ENCODE data around the gene SNX10. TPM values are rescaled to one million over a fixed set of nuclear protein-coding genes. Genes with fewer than 3 reads are reported as not detected.

Gene SNX10
- total RNA-seq, 1 donor from 2014 or later, result 59.3 TPM

DNA sequence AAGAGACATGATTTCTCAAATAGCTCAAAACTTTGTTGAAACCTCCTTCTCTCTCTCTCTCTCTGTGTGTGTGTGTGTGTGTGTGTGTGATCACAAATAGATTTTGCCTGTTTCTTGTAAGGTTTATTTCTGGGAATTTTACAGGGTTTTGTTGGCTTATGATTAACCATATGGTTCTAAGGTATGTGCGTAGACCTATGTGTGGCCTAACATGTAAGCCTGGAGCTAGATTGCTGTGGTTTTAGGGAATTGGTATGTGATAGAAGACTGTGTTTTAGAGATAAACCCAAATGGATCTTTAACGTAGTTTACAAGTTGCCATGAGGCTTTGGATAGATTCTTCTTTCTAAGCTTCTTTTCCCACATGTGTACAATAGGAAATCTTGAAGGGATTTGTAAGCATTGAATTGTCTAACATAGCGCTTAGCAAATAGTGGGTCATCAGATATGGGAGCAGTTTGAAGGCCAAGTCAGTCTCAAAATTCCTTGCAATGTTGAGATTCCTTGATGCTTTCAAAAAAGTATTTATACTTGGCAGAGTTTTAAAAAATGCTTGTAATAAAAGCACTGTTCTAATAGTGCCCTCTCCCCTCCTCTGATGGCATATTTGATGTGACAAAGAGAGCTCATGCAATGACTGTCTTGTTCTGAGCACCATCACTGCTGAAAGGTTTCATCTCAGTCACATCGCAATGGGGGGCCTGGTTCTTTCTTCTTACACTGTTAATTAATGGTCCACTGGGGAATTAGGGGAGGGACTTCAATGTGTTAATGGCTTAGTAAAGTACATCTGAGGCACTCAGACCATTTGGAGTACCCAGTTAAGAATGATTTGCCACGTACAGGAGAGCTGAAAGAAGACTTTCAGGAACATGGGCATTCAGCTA, 118.2 kb downstream of the SNX10 start:
- Mint-ChIP-seq H3K27ac (no peak overlapping the region), H3K9me3 (no peaks in the 10 kb centered on the region), H3K36me3 (ENCODE audit: low read depth) (no peaks in the 10 kb centered on the region), H3K27me3 (ENCODE audit: low read depth) (peaks cover 42% of the 10 kb centered on the region), H3K4me3 (ENCODE audit: low read depth) (no peak overlapping the region), H3K4me1 (ENCODE audit: low read depth) (no peaks in the 10 kb centered on the region)
- intact Hi-C loops (cut with micrococcal nuclease), result no loop called here
- DNase-seq (ENCODE audit: low spot score), result no peak

DNA sequence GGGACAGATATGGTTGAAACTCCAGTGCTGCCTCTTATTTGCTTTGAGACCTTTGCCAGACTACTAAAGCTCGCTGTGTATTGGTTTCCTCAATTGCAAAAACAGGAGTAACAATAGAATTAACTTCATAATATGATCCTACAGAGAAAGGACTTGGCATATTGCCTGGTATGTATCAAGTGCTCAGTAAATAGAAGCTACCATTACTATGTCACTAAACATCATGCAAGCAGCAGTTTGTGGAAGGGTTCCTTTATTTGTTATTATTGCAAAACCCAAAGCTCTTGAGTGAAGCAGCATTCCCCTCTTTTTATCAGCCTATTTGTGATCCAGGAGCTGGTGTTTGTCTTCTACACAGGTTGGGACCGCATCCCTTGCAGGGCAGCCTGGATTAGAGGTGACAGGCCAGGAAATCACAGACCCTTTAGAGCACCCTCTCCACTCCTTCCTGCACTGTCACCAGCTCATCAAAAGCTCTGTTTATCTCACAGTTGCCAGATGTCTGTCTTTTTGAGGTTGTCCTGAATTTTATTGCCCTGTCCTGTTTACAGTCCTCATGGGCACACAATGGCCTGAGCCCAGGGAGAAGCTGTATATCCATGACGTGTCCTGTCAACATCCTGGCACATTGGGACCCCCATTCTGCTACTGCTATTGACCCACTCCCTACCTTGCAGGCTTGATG, 121.5 kb downstream of the SNX10 start:
- Mint-ChIP-seq H3K27ac (no peak overlapping the region), H3K4me1 (ENCODE audit: low read depth) (no peaks in the 10 kb centered on the region), H3K36me3 (ENCODE audit: low read depth) (no peaks in the 10 kb centered on the region), H3K4me3 (ENCODE audit: low read depth) (no peak overlapping the region), H3K9me3 (no peaks in the 10 kb centered on the region), H3K27me3 (ENCODE audit: low read depth) (peaks cover 25% of the 10 kb centered on the region)
- intact Hi-C loops (cut with micrococcal nuclease), result no loop called here
- no peak for DNase-seq (ENCODE audit: low spot score)

DNA sequence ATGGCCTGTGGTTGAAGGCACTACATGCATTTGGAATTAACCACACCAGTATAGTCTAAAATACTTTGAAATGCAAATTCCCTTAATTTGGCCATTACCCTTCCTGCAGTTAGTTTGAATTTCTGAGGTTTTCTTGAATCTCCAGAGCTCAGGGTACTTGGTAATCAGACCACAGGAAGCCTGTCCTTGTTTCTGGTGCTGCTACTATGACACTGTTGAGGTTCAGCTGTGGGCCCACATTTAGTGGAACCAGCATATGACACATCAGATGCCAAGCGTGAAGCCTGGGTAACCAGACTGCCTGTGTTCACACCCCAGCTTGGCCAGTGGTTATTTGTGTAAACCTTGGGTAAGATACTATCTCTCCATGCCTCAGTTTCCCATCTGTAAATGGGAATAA, 124.3 kb downstream of the SNX10 start:
- Mint-ChIP-seq H3K36me3 (ENCODE audit: low read depth) (no peaks in the 10 kb centered on the region), H3K4me1 (ENCODE audit: low read depth) (no peaks in the 10 kb centered on the region), H3K9me3 (no peaks in the 10 kb centered on the region), H3K4me3 (ENCODE audit: low read depth) (no peak overlapping the region), H3K27me3 (ENCODE audit: low read depth) (peaks cover 17% of the 10 kb centered on the region), H3K27ac (no peak overlapping the region)
- DNase-seq (ENCODE audit: low spot score), result no peak
- intact Hi-C loops (cut with micrococcal nuclease), result no loop called here

DNA sequence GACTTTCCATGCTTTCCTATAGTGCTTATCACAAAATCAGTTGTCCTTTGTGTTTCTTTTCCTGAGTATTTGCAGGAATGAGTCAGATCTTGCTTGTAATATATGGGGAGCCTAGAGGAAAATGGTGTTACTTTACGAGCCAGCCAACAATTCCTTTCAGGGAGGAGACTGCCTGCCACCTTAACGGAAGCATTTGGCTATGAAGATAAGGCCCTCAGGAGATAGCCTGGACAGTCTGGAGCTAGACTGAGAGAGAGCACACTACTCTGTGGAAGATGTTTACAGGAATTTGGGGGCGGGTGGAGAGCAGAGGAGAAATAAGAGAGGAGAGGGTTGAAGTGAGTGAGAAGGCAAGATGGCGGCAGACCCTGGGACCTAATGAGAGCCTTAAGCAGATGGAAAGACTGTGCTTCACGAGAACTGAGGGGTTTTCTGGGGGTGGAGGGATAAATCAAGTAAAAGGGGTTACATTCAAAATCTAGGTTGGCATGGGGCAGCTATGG, 126.3 kb downstream of the SNX10 start:
- no peak overlapping the region for H3K27ac Mint-ChIP-seq
- DNase-seq (ENCODE audit: low spot score), result no peak
- H3K27me3 Mint-ChIP-seq (ENCODE audit: low read depth), result peaks cover 13% of the 10 kb centered on the region
- no peaks in the 10 kb centered on the region for H3K36me3 Mint-ChIP-seq (ENCODE audit: low read depth)
- H3K9me3 Mint-ChIP-seq, result no peaks in the 10 kb centered on the region
- H3K4me3 Mint-ChIP-seq (ENCODE audit: low read depth), result no peak overlapping the region
- intact Hi-C loops (cut with micrococcal nuclease), result no loop called here
- no peaks in the 10 kb centered on the region for H3K4me1 Mint-ChIP-seq (ENCODE audit: low read depth)

DNA sequence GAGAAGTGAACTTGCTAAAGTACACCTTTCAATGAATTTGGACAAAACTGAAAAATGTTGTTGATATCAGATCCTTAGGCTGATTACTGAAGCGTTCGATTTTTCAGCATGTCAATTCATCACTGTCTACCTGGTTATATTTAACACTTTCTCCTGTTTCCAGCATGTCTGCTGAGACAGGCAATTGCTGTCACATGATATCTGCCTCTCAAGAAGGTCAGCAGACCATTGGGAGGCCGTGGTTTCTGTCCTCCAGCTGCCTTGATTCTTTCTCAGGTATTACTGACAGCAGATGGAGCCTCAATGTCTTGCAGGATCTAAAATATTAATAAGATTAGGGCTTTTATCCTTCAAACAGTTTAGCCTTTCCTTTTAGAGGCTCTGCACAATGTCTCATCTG, 127.5 kb downstream of the SNX10 start:
- H3K36me3 Mint-ChIP-seq (ENCODE audit: low read depth), result no peaks in the 10 kb centered on the region
- H3K9me3 Mint-ChIP-seq, result no peaks in the 10 kb centered on the region
- peaks cover 10% of the 10 kb centered on the region for H3K27me3 Mint-ChIP-seq (ENCODE audit: low read depth)
- DNase-seq (ENCODE audit: low spot score), result no peak
- H3K4me1 Mint-ChIP-seq (ENCODE audit: low read depth), result no peaks in the 10 kb centered on the region
- intact Hi-C loops (cut with micrococcal nuclease), result no loop called here
- H3K27ac Mint-ChIP-seq, result no peak overlapping the region
- no peak overlapping the region for H3K4me3 Mint-ChIP-seq (ENCODE audit: low read depth)

DNA sequence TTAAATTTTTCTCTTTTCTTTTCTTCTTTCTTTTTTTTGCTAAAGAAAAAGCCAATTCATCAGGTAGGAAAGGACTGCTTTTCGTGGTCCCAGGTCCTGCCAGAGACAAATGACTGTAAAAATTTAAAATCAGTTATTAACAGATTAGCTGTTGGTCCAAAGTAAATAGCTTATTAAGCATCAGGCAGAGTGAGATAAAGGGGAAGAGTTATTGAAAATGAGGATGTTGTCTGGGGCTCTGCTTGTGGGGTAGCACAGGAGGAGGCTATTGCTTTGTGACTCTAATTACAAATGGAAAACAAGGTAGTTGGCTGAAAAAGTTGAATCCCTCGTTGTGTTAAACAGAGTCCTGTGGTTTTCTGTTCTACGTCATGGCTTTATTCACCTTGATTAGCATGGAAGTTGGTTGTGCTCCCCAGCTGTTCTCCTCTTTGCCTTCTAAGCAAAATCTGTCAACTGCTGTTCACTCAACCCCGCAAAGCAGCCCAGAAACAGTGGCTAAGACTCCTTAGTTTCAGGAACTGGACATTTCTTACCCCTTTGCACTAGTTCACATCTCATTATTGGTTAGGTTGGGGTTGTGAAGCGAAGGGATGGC, 128.9 kb downstream of the SNX10 start:
- Mint-ChIP-seq H3K4me3 (ENCODE audit: low read depth) (no peak overlapping the region), H3K4me1 (ENCODE audit: low read depth) (no peaks in the 10 kb centered on the region), H3K27ac (no peak overlapping the region), H3K36me3 (ENCODE audit: low read depth) (no peaks in the 10 kb centered on the region), H3K27me3 (ENCODE audit: low read depth) (peaks cover 10% of the 10 kb centered on the region), H3K9me3 (no peaks in the 10 kb centered on the region)
- intact Hi-C loops (cut with micrococcal nuclease), result no loop called here
- DNase-seq (ENCODE audit: low spot score), result no peak

DNA sequence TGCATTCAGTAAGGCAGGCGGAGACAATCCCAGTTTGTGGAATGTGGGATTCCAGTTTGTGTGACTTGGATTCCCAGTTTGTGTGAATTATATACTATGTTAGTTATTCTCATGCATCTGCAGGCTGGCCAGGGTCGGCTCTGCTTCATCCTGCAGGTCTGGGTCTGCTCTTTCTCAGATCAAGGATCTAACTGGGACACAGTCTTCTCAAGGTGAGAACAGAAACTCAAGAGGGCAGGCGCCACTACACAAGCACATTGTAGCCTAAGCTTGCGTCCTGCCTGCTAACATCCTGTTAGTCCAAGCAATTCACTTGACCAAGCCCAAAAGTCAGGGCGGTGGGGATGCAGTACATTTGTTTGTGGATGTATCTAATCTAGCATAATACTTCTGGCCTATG, 131.1 kb downstream of the SNX10 start:
- intact Hi-C loops (cut with micrococcal nuclease), result no loop called here
- Mint-ChIP-seq H3K27ac (no peak overlapping the region), H3K27me3 (ENCODE audit: low read depth) (peaks cover 5% of the 10 kb centered on the region), H3K4me3 (ENCODE audit: low read depth) (no peak overlapping the region), H3K9me3 (no peaks in the 10 kb centered on the region), H3K4me1 (ENCODE audit: low read depth) (no peaks in the 10 kb centered on the region), H3K36me3 (ENCODE audit: low read depth) (no peaks in the 10 kb centered on the region)
- DNase-seq (ENCODE audit: low spot score), result no peak

DNA sequence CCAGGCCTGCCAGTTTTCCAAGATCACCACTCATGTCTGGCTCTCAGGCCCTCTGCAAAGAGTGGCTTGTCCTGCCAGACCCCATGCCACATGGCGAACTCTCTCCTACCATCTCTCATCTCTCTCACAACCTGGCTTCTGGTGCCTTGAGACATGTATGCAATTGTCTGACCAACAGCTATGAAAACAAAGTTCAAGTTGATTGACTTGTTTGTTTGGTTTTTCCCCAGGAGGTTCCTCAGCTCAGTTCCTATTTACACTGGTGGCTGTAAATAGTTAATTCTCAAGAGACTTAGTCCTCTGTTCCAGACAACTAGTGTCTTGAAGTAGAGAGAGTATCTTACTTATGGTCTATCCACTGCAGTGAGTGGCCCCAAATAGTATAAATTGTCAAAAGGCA, 131.8 kb downstream of the SNX10 start:
- Mint-ChIP-seq H3K36me3 (ENCODE audit: low read depth) (no peaks in the 10 kb centered on the region), H3K27me3 (ENCODE audit: low read depth) (peaks cover 2% of the 10 kb centered on the region), H3K4me1 (ENCODE audit: low read depth) (no peaks in the 10 kb centered on the region), H3K9me3 (no peaks in the 10 kb centered on the region), H3K4me3 (ENCODE audit: low read depth) (no peak overlapping the region), H3K27ac (no peak overlapping the region)
- no peak for DNase-seq (ENCODE audit: low spot score)
- intact Hi-C loops (cut with micrococcal nuclease), result no loop called here

Other genes with a start within 250 kb of the SNX10 start
- gene NFE2L3, start 139.7 kb upstream of the SNX10 start, total RNA-seq, result 42.3 and 44.6 TPM in 2 replicates
- gene HNRNPA2B1, start 91.1 kb upstream of the SNX10 start, total RNA-seq, result 835 and 845 TPM in 2 replicates
- 274 and 275 TPM in 2 replicates for gene CBX3, start 90.1 kb upstream of the SNX10 start, total RNA-seq

Data from activated T-helper 2 cell treated with anti-CD3 and anti-CD28 coated beads, Interferon-gamma antibody, Interleukin-2, Interleukin-4, amounts not matched to agents 10 μg/mL and 5 μg/mL and 100 μg/mL, durations not matched to agents 14 hours and 24 hours and 36 hours (primary cell).